Natural killer cell (primary cell): ENCODE measurements around the gene EFNA3. TPM values are rescaled to one million over a fixed set of nuclear protein-coding genes. Genes with fewer than 3 reads are reported as not detected.

Source experiments
- ATAC-seq, 3 donors: fragments of 150-1000 bp in 2 of 3; fragments of 200-7000 bp in 1 of 3; cut with Tn5 transposase; 1 replicate in 1 of 3; 2 replicates in 2 of 3; pipeline ENCODE4 v1.10.0; 2021; ENCODE audit warnings: mild to moderate bottlenecking in 2 of 3, moderate library complexity in 2 of 3
- DNase-seq, 2 donors: peaks; one replicate each; pipeline versions ENCODE4 v3.0.0 to v3.0.0-alpha.2; 2013 to 2021; ENCODE audit warnings: mixed read lengths in 1 of 2
- H3K27ac ChIP-seq: one replicate; pipeline ENCODE4 v1.5.1; 2013; ENCODE audit warnings: mild to moderate bottlenecking, low read length
- H3K27me3 ChIP-seq: one replicate; pipeline ENCODE4 v1.6.1; 2013; ENCODE audit warnings: low read length; ENCODE audit not compliant: control insufficient read depth, insufficient read depth
- H3K36me3 ChIP-seq: one replicate; pipeline ENCODE4 v1.6.1; 2013; ENCODE audit warnings: low read length; ENCODE audit not compliant: control insufficient read depth, insufficient read depth
- H3K4me1 ChIP-seq: one replicate; pipeline ENCODE4 v1.6.1; 2013; ENCODE audit warnings: low read length; ENCODE audit not compliant: control insufficient read depth, insufficient read depth
- H3K4me3 ChIP-seq: one replicate; pipeline ENCODE4 v1.5.1; 2013; ENCODE audit warnings: low read length
- H3K9me3 ChIP-seq: one replicate; pipeline ENCODE4 v1.6.1; 2013; ENCODE audit warnings: low read length; ENCODE audit not compliant: control insufficient read depth, insufficient read depth
- H3K27ac Mint-ChIP-seq, 2 donors: one replicate each; pipeline ENCODE4 v1.8.0; 2022; ENCODE audit warnings: mild to moderate bottlenecking in 2 of 2, mixed read lengths in 2 of 2, moderate library complexity in 1 of 2
- H3K27me3 Mint-ChIP-seq, 2 donors: one replicate each; pipeline ENCODE4 v1.8.0; 2022; ENCODE audit warnings: low read depth in 2 of 2, mixed read lengths in 2 of 2
- H3K36me3 Mint-ChIP-seq: one replicate; pipeline ENCODE4 v1.8.0; 2022; ENCODE audit warnings: mixed read lengths
- H3K4me1 Mint-ChIP-seq, 2 donors: one replicate each; pipeline ENCODE4 v1.8.0; 2022; ENCODE audit warnings: mixed read lengths in 2 of 2
- H3K4me3 Mint-ChIP-seq: one replicate; pipeline ENCODE4 v1.8.0; 2022; ENCODE audit warnings: mild to moderate bottlenecking, moderate library complexity, mixed read lengths
- H3K9me3 Mint-ChIP-seq, 2 donors: one replicate each; pipeline ENCODE4 v1.8.0; 2022; ENCODE audit warnings: mixed read lengths in 2 of 2
- WGBS: methylation state at CpG from one replicate; pipeline ENCODE4 v1.1.7; 2013; ENCODE audit warnings: missing lambda C conversion rate; ENCODE audit not compliant: insufficient coverage; 5-methylcytosine and 5-hydroxymethylcytosine counted together
- intact Hi-C: fragments of 100-400 bp; cut with micrococcal nuclease; formaldehyde crosslinking; loops from one replicate; pipeline ENCODE4 v1.14.2; 2022
- total RNA-seq, 4 donors: library from RNA; stranded (reverse); fragments of 120-200 nt in 1 of 4; gene quantifications; one replicate each; pipeline versions ENCODE4 v1.2.3 to v1.2.4, GENCODE V29; 2013 to 2022
- TF ChIP-seq, protein P1 (sequence below): fragments of 200-600 bp; IDR thresholded peaks from one replicate; pipeline ENCODE4 v1.8.0; 2022; ENCODE audit warnings: antibody characterized with exemption

Gene EFNA3
- total RNA-seq, 3 donors from 2014 or later (not counting 1 experiment from before 2014, with no cell fraction given), result 0.52 to 1.1 (median 0.68) TPM

DNA sequence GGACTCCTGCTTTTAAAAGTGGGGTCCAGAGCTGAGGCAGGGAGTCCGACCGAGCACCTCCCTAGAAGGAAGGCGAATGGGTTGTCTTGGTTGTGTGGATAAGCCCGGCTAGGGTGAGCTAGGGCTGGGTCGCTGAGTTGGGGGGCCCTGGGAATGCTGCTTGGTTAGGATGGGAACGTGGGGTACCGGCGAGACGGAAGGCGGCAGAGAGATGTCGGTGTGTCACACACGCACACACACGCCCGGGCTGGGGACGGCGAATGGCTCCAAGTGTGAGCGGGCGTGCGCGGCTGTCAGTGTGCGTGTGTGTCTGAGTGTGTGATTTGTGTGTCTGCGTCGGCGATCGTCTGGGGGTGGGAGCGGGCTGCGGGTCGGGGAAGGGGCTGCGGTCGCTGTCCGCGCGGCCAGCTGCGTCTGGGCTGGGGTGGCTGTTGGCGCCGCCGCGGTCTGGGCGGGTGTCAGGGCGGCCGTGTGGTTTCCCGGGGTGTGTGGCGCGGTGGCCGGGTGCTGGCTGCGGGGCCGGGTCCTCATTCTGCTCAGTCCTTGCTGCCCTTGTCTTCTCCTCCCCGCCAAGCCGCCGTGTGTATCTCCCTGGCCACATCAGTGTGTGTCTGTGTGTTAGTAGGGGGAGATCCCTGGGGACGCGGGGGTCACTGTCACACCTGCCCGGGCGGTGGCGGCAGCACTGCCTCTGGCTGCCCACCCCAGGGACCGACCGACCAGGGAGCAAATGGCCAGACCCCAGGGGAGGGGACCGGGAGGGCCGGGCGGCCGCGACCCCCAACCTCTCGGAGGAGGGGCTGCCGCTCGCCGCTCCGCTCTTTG lies 1.1 kb downstream of the EFNA3 start:
- H3K4me3 ChIP-seq, result no peak overlapping the region
- peak in 1 of 3 donors; percentile 12 for ATAC-seq
- no peaks in the 10 kb centered on the region for H3K36me3 Mint-ChIP-seq
- H3K4me1 ChIP-seq, result peaks cover 54% of the 10 kb centered on the region
- no peaks in the 10 kb centered on the region for H3K9me3 ChIP-seq
- no peaks in the 10 kb centered on the region for H3K36me3 ChIP-seq
- peak overlapping the region; percentile 14 to 71 for H3K27ac Mint-ChIP-seq
- peaks cover 52% of the 10 kb centered on the region for H3K27me3 ChIP-seq
- H3K4me3 Mint-ChIP-seq, result peak overlapping the region; percentile 87
- DNase-seq, result peak in 1 of 2 donors; percentile 57
- H3K27me3 Mint-ChIP-seq, result peaks cover 25 to 37% of the 10 kb centered on the region in 2 donors
- no peak overlapping the region for H3K27ac ChIP-seq
- peaks cover 31 to 44% of the 10 kb centered on the region in 2 donors for H3K4me1 Mint-ChIP-seq
- WGBS, result 1% methylated on average over 65 of the region's 67 CpGs
- no peaks in the 10 kb centered on the region for H3K9me3 Mint-ChIP-seq
- TF ChIP-seq, protein P1, sequence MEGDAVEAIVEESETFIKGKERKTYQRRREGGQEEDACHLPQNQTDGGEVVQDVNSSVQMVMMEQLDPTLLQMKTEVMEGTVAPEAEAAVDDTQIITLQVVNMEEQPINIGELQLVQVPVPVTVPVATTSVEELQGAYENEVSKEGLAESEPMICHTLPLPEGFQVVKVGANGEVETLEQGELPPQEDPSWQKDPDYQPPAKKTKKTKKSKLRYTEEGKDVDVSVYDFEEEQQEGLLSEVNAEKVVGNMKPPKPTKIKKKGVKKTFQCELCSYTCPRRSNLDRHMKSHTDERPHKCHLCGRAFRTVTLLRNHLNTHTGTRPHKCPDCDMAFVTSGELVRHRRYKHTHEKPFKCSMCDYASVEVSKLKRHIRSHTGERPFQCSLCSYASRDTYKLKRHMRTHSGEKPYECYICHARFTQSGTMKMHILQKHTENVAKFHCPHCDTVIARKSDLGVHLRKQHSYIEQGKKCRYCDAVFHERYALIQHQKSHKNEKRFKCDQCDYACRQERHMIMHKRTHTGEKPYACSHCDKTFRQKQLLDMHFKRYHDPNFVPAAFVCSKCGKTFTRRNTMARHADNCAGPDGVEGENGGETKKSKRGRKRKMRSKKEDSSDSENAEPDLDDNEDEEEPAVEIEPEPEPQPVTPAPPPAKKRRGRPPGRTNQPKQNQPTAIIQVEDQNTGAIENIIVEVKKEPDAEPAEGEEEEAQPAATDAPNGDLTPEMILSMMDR, result no peak
- intact Hi-C loops, result no loop called here

DNA sequence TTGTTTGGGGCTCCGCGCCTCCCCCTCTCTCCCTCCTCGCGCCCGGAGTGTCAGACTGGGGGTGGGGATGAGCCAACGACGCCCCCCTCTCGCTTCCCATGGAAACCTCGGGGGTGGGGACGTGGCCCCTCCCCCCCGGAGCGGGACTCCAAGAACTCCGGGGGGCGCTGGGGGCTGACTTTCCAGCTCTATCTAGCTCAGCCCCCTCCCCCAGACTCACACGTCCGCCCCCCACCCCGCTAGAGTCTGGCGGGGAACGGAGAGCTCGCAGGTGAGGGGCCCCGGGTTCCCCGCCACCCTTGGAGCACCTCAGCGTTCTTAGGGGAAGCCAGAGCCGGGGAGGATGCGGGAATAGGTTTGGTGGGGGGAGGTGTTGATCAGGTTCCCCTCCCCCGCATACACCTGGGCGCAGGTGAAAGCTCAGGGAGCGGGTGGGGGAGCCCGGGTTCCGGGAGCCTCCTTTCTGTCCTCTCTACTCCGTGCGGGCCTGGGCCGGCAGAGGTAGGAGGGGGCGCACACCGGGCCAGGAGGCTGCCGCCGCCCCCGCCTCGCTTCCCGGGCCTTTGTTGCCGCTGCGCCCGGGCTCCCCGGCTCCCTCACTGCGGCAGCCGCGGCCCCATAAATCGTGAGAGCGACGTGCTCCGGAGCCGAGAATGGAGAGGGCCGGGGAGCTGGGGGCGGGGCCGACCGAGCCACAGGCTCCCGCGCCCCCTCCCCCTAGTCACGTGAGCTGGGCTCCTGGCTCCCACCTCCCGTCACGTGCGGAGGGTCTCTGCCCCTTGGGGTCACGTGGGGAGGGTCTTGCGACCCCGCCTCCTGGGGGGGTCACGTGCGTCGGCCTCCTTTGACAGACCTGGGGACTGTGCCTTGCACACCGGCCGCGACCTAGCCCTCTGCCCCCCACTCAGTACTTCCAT lies 1.9 kb downstream of the EFNA3 start:
- H3K4me1 Mint-ChIP-seq, result peaks cover 38 to 53% of the 10 kb centered on the region in 2 donors
- TF ChIP-seq, protein P1, result no peak
- DNase-seq (peak in 1 of 2 donors; percentile 64), ATAC-seq (no peak)
- H3K9me3 Mint-ChIP-seq, result no peaks in the 10 kb centered on the region
- WGBS, result under 1% methylated on average over 54 of the region's 71 CpGs
- H3K27ac ChIP-seq, result no peak overlapping the region
- intact Hi-C loops, result no loop called here
- H3K27me3 ChIP-seq, result peaks cover 52% of the 10 kb centered on the region
- H3K36me3 ChIP-seq, result no peaks in the 10 kb centered on the region
- H3K27me3 Mint-ChIP-seq, result peaks cover 25 to 37% of the 10 kb centered on the region in 2 donors
- H3K4me3 ChIP-seq, result no peak overlapping the region
- H3K4me3 Mint-ChIP-seq, result no peak overlapping the region
- no peaks in the 10 kb centered on the region for H3K36me3 Mint-ChIP-seq
- no peaks in the 10 kb centered on the region for H3K9me3 ChIP-seq
- peak overlapping the region in 1 of 2 donors; percentile 71 for H3K27ac Mint-ChIP-seq
- H3K4me1 ChIP-seq, result peaks cover 57% of the 10 kb centered on the region

DNA sequence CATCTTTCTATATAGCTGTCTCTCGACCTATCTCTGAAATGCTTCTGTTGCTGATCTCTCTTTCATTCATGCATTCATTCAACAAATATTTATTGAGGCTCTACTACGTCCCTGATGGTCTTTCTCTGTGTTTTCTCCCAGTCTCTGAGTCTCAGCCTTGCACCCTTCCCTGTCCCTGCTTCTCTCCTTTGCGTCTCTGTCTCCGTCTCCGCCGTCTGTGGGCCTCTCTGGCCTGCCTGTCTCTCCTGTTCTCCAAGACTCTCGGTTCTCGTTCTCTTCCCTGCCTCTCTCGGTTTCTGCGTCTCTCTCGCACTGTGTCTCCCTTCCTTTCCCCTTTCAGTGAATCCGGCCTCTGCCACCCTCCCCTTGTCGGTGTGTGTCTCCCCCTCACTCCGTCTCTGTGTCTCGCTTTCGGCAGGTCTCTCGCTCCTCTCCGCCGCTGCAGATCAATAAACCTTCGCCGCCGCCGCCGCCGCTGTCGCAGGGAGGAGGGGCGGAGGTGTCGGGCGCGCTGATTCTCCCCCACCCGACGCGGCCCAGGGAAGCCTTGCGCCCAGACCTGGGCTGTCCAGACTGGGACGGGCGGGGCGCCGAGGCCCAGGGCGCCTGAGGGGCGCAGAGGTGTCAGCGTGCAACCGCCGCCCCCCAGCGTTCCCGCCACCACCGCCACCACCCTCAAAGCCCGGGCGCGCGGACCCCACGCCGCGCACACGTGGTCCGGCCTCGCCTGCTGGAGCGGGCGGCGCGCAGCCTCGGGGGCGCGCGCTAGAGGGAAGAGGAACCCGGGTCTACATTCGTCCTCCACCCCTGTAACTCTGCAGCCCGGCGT lies 3.0 kb downstream of the EFNA3 start:
- 3% methylated on average over 65 of the region's 68 CpGs for WGBS
- H3K27me3 Mint-ChIP-seq, result peaks cover 25 to 37% of the 10 kb centered on the region in 2 donors
- no peak for ATAC-seq
- Histone ChIP-seq H3K27ac (no peak overlapping the region), H3K36me3 (no peaks in the 10 kb centered on the region), H3K4me1 (peaks cover 68% of the 10 kb centered on the region), H3K4me3 (no peak overlapping the region), H3K9me3 (no peaks in the 10 kb centered on the region), H3K27me3 (peaks cover 52% of the 10 kb centered on the region)
- H3K27ac Mint-ChIP-seq, result peak overlapping the region; percentile 4 to 8
- intact Hi-C loops, result no loop called here
- peak in 1 of 2 donors; percentile 54 for DNase-seq
- no peaks in the 10 kb centered on the region for H3K9me3 Mint-ChIP-seq
- TF ChIP-seq, protein P1, result no peak
- H3K4me1 Mint-ChIP-seq, result peaks cover 38 to 62% of the 10 kb centered on the region in 2 donors
- no peaks in the 10 kb centered on the region for H3K36me3 Mint-ChIP-seq
- H3K4me3 Mint-ChIP-seq, result peak overlapping the region; percentile 77
